Suprapubic skin (tissue), 4 donors: ENCODE results near the gene BHLHA15. TPM values are rescaled to one million over a fixed set of nuclear protein-coding genes. Genes with fewer than 3 reads are reported as not detected.

Experiments used
- DNase-seq, 2 donors: peaks; one replicate each; pipeline ENCODE4 v3.0.0-alpha.2; 2019; ENCODE audit warnings: low spot score in 2 of 2
- H3K27ac ChIP-seq: fragments of 200-600 bp; sonication (generic); one replicate; pipeline ENCODE4 v1.5.1; 2019
- H3K27me3 ChIP-seq: fragments of 200-600 bp; sonication (generic); one replicate; pipeline ENCODE4 v1.5.1; 2019
- H3K36me3 ChIP-seq: fragments of 200-600 bp; sonication (generic); one replicate; pipeline ENCODE4 v1.5.1; 2019
- H3K4me1 ChIP-seq: fragments of 200-600 bp; sonication (generic); one replicate; pipeline ENCODE4 v1.5.1; 2019
- H3K4me3 ChIP-seq: fragments of 200-600 bp; sonication (generic); one replicate; pipeline ENCODE4 v1.5.1; 2019; ENCODE audit warnings: mild to moderate bottlenecking
- H3K9me3 ChIP-seq: fragments of 200-600 bp; sonication (generic); one replicate; pipeline ENCODE4 v1.5.1; 2019
- EP300 ChIP-seq: sonication (generic); formaldehyde crosslinking; IDR thresholded peaks from one replicate; pipeline ENCODE4 v1.6.1; 2017; ENCODE audit warnings: antibody characterized with exemption
- POLR2A ChIP-seq, 2 donors: fragments of 450-650 bp; IDR thresholded peaks; one replicate each; pipeline ENCODE4 v1.6.1; 2017; ENCODE audit warnings: antibody characterized with exemption in 2 of 2, mild to moderate bottlenecking in 2 of 2, moderate library complexity in 2 of 2
- POLR2AphosphoS5 ChIP-seq, 3 donors: sonication (generic); formaldehyde crosslinking; IDR thresholded peaks; one replicate each; pipeline ENCODE4 v1.6.1; 2017; ENCODE audit warnings: antibody characterized with exemption in 3 of 3
- WGBS: methylation state at CpG from one replicate; pipeline ENCODE4 v1.1.5; 2018; 5-methylcytosine and 5-hydroxymethylcytosine counted together
- total RNA-seq, 4 donors: library from RNA; depleted of rRNA; stranded (reverse); fragments of >200 nt; gene quantifications; one replicate each; pipeline ENCODE4 v1.1.0, GENCODE V29; 2016
- TF ChIP-seq, protein P1 (sequence below), 2 donors: fragments of 200-600 bp in 1 of 2; fragments of 450-650 bp in 1 of 2; sonication (generic) in 1 of 2; IDR thresholded peaks; one replicate each; pipeline ENCODE4 v1.5.1; 2016 to 2019; ENCODE audit warnings: antibody characterized with exemption in 2 of 2, mild to moderate bottlenecking in 1 of 2, moderate library complexity in 1 of 2

BHLHA15 gene
- total RNA-seq, 4 donors from 2014 or later = 1.2 to 7.8 (median 4.4) TPM

DNA sequence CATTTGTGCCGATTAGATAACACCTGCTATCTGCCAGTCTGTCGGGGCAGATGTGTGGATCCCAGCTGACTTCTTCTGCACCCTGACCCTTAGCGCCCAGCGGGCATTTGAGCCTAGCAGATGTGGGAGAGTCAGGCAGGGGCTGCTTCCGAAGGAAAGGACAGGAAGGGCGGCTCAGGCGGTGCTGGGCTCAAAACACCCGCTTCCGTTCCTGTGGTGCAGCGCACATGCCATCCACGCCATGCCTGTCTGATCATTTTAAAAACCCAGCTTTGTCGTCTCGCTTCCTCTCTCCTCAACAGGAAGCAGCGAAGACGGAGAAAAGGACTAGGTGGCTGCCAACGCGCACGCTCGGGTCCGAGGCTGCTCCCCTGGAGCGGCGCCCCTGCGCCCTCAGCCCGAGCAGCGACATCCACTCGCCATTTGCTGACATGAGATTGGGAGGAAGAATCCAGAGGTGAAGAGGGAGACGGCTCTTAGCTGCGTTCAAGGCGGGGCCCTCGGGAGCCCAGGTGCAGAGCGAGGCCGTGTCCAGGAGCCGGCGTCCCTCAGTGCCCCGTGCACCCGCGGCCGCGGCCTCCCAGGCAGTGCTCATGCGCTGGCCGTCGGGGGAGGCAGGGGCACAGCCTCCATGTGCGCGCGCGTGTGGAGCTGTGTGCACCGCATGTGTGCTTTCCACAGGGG, 5.9 kb upstream of the BHLHA15 start:
- Histone ChIP-seq H3K4me1 (peaks cover under 1% of the 10 kb centered on the region), H3K36me3 (peaks cover 45% of the 10 kb centered on the region), H3K9me3 (no peaks in the 10 kb centered on the region), H3K27ac (no peak overlapping the region), H3K27me3 (peaks cover under 1% of the 10 kb centered on the region), H3K4me3 (no peak overlapping the region)
- WGBS = 97% methylated on average over 35 of the region's 47 CpGs
- DNase-seq = peak in 1 of 2 donors; percentile 56
- TF ChIP-seq EP300 = no peak
- TF ChIP-seq, protein P1, sequence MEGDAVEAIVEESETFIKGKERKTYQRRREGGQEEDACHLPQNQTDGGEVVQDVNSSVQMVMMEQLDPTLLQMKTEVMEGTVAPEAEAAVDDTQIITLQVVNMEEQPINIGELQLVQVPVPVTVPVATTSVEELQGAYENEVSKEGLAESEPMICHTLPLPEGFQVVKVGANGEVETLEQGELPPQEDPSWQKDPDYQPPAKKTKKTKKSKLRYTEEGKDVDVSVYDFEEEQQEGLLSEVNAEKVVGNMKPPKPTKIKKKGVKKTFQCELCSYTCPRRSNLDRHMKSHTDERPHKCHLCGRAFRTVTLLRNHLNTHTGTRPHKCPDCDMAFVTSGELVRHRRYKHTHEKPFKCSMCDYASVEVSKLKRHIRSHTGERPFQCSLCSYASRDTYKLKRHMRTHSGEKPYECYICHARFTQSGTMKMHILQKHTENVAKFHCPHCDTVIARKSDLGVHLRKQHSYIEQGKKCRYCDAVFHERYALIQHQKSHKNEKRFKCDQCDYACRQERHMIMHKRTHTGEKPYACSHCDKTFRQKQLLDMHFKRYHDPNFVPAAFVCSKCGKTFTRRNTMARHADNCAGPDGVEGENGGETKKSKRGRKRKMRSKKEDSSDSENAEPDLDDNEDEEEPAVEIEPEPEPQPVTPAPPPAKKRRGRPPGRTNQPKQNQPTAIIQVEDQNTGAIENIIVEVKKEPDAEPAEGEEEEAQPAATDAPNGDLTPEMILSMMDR (IDR thresholded peaks at IDR 0.05) = no peak
- TF ChIP-seq POLR2AphosphoS5 (IDR thresholded peaks at IDR 0.05) = no peak
- no peak for TF ChIP-seq POLR2A (IDR thresholded peaks at IDR 0.05)

DNA sequence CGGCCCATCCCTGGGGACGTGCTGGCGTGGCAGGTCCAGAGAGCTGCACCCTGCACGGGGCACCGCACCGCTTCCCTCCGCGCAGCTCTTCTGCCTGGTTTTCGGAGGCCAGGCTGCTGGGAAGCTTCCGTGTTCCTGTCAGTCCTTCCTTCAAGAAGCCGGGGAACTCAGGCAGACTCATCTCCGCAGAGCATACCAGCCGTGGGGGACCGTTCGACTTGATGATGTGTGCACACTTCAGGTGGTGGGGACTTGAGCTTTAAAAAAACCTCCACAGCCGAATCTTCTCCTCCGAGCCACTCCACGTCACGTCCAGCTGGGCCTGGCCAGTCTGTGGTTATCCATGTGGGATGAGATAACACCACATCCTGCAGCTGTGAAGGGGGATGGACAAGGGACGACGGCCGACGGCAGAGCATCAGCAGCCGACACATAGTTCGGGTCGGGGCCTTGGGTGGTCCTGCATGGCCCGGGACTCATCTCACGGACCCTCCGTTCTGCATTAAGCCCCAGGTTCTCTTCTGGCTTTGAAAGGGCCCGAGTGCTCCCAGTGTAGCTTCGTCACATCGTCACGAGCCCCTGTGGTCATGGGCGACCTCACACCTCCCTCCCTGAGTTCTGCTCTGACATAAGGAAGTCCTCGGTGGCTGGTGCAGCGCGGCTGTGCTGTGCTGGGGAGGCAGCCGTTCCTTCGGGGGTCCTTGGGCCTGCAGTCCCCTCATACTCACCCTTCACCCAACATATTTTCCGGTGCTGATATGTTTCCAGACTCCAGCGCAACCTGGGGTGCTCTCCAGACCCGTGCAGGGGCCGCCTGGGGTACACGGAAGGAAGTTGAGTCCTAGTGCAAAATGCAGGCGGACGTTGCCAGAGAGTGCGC, 4.5 kb upstream of the BHLHA15 start:
- peaks cover 7% of the 10 kb centered on the region for H3K27me3 ChIP-seq
- no peaks in the 10 kb centered on the region for H3K9me3 ChIP-seq
- WGBS = 93% methylated on average over 38 of the region's 47 CpGs
- peaks cover 15% of the 10 kb centered on the region for H3K4me1 ChIP-seq
- peaks cover 43% of the 10 kb centered on the region for H3K36me3 ChIP-seq
- DNase-seq = peak in 1 of 2 donors; percentile 63
- no peak overlapping the region for H3K27ac ChIP-seq
- H3K4me3 ChIP-seq = no peak overlapping the region
- TF ChIP-seq EP300 = no peak
- TF ChIP-seq POLR2AphosphoS5 (IDR thresholded peaks at IDR 0.05) = no peak
- no peak for TF ChIP-seq POLR2A (IDR thresholded peaks at IDR 0.05)
- TF ChIP-seq, protein P1 (IDR thresholded peaks at IDR 0.05) = no peak

DNA sequence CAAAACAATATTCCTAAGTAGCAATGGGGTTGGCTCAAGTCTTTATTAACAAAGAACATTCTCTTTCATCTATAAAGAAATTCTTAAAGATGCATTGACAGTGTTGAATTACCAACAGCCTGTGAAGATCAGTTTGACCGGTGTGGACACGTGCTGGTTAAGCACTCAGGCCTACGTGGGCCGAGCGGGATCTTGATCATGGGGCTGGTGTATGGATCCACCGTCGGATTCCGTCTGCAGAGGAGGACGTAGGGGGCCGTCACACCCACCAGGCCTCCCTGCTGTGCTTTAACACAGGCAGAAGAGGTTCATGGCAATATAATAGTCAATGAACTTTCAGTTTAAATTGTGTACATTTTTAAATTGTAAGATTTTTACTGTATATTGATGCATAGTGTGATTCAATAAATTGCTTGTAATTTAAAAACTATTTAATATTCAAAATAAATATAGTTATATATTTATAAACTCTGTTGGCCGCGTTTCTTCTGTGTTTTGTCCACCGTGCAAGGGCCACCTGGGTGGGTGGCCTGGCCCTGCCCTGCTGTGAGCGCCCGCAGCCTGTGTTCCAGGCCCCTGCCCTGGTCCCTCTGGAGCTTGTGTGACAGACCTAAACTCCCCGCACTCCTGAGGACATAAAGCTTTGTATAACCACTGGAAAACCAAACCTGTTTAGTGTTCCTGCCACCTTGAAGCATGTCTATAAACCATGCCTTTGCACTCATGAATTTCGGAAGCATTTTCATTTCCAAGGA, 1.9 kb upstream of the BHLHA15 start:
- H3K36me3 ChIP-seq = peaks cover 29% of the 10 kb centered on the region
- H3K27me3 ChIP-seq = peaks cover 7% of the 10 kb centered on the region
- DNase-seq = peak in 1 of 2 donors; percentile 59
- H3K4me3 ChIP-seq = no peak overlapping the region
- no peaks in the 10 kb centered on the region for H3K9me3 ChIP-seq
- no peak for TF ChIP-seq EP300
- no peak for TF ChIP-seq POLR2AphosphoS5 (IDR thresholded peaks at IDR 0.05)
- TF ChIP-seq, protein P1 (IDR thresholded peaks at IDR 0.05) = no peak
- no peak for TF ChIP-seq POLR2A (IDR thresholded peaks at IDR 0.05)
- 93% methylated on average over 17 of the region's 17 CpGs for WGBS
- no peak overlapping the region for H3K27ac ChIP-seq
- peaks cover 15% of the 10 kb centered on the region for H3K4me1 ChIP-seq

DNA sequence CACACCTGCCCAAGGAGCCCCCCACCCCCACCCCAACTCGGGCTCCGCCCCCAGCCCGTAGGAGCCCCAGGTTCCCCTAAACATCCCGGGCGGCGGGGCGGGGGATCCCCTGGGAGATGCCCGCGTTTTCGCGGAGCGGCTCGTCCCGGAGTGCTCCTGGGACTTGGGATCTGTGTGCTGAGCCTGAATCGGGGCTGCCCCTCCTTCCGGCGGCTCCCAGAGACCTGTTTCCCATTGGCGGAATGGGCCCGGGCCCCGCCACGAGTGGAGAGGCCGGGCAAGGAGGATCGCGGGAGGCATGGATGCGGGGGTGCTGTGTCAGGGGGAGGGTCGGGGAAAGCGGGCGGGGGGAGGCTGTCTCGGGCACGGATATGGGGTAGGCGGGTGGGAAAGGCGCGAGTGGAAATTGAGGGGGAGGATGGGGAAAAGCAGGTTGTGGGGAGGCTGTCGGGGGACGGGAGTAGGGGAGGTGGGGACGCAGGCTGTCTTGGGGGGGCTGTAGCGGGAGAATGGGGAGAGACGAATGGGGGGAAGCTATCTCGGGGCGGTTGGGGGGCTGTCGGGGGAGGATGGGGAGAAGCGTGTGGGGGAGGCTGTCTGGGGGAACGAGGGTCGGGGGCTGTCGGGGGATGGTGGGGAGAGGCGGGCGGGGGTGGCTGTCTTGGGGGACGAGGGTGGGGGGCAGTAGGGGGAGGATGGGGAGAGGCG, 572 bp upstream of the BHLHA15 start:
- 3% methylated on average over 18 of the region's 49 CpGs for WGBS
- Histone ChIP-seq H3K27ac (no peak overlapping the region), H3K27me3 (peaks cover 7% of the 10 kb centered on the region), H3K36me3 (peaks cover 17% of the 10 kb centered on the region), H3K4me3 (peak overlapping the region; percentile 41), H3K4me1 (peaks cover 15% of the 10 kb centered on the region), H3K9me3 (no peaks in the 10 kb centered on the region)
- DNase-seq = peak; percentile 52 to 75
- TF ChIP-seq POLR2AphosphoS5 (IDR thresholded peaks at IDR 0.05) = no peak
- TF ChIP-seq, protein P1 (IDR thresholded peaks at IDR 0.05) = no peak
- no peak for TF ChIP-seq POLR2A (IDR thresholded peaks at IDR 0.05)
